Breast epithelium (tissue), 3 donors: ENCODE results near the gene PTPRN2.

Experiments used
- POLR2A ChIP-seq: fragments of 450-650 bp; IDR thresholded peaks from one replicate; pipeline ENCODE4 v1.6.1; 2016; ENCODE audit warnings: antibody characterized with exemption, mild to moderate bottlenecking, moderate library complexity
- POLR2AphosphoS5 ChIP-seq, 3 donors: sonication (generic); formaldehyde crosslinking; IDR thresholded peaks; one replicate each; pipeline ENCODE4 v1.6.1; 2017; ENCODE audit warnings: antibody characterized with exemption in 3 of 3
- TF ChIP-seq, protein P1 (sequence below), 3 donors: fragments of 450-650 bp; IDR thresholded peaks; one replicate each; pipeline ENCODE4 v1.5.1; 2016 to 2017; ENCODE audit warnings: antibody characterized with exemption in 3 of 3, mild to moderate bottlenecking in 3 of 3, moderate library complexity in 3 of 3

DNA sequence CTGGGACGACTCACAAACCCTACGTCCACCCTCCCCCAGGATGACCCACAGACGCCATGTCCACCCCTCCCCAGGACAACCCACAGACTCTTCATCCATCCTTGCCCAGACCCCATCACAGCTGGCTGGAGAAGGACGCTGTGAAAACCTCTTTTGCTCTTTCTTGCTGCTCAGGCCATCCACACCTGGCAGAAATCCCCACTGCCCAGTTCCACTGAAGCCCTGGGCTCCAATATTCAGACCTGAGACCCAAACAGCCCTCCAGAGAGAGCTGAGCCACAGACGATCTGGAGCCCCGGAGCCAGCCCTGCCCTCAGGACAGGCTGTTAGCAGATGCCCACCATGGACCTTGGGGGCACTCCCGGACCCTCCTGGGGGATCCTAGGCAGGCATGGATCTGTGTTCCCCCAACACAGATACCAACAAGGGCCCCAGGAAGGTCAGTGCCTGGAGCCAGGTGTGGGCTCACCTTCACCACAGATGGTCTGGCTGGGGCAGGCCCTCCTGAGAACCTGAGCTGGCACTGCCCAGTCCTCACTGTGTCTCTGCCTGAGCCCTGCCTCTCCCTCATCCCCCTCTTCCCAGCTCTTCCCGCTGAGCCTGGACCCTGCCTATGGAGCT, 226.2 kb downstream of the PTPRN2 start:
- TF ChIP-seq, protein P1, sequence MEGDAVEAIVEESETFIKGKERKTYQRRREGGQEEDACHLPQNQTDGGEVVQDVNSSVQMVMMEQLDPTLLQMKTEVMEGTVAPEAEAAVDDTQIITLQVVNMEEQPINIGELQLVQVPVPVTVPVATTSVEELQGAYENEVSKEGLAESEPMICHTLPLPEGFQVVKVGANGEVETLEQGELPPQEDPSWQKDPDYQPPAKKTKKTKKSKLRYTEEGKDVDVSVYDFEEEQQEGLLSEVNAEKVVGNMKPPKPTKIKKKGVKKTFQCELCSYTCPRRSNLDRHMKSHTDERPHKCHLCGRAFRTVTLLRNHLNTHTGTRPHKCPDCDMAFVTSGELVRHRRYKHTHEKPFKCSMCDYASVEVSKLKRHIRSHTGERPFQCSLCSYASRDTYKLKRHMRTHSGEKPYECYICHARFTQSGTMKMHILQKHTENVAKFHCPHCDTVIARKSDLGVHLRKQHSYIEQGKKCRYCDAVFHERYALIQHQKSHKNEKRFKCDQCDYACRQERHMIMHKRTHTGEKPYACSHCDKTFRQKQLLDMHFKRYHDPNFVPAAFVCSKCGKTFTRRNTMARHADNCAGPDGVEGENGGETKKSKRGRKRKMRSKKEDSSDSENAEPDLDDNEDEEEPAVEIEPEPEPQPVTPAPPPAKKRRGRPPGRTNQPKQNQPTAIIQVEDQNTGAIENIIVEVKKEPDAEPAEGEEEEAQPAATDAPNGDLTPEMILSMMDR (IDR thresholded peaks at IDR 0.05), result no peak
- TF ChIP-seq POLR2A (no peak), POLR2AphosphoS5 (IDR thresholded peaks at IDR 0.05) (no peak)
